Body of pancreas (tissue), 4 donors: ENCODE results near the gene ZFAND4. TPM values are rescaled to one million over a fixed set of nuclear protein-coding genes. Genes with fewer than 3 reads are reported as not detected.
"Not testable (repeated sequence)": the region's sequence is repeated elsewhere in the genome, so short reads cannot be mapped to it uniquely, and the experiment has no call there.

Experiments
- ATAC-seq: fragments of 150-250 bp; one replicate; pipeline ENCODE4 v1.9.1; 2016
- DNase-seq, 4 donors: peaks; one replicate each; pipeline ENCODE4 v3.0.0-alpha.2; 2019
- H3K27ac ChIP-seq, 4 donors: fragments of 200-600 bp; sonication (generic); 1 replicate in 3 of 4; 2 replicates in 1 of 4; pipeline versions ENCODE4 v1.5.1 to v1.6.1; 2016 to 2019; ENCODE audit warnings: mild to moderate bottlenecking in 1 of 4, mixed read lengths in 1 of 4, moderate library complexity in 1 of 4
- H3K27me3 ChIP-seq, 2 donors: fragments of 200-600 bp; sonication (generic); one replicate each; pipeline ENCODE4 v1.6.0; 2016; ENCODE audit warnings: mild to moderate bottlenecking in 1 of 2
- H3K36me3 ChIP-seq, 2 donors: fragments of 200-600 bp; sonication (generic); replicated peaks in 1 of 2; 2 replicates each; pipeline ENCODE4 v1.5.1; 2016; ENCODE audit warnings: low read depth in 2 of 2; ENCODE audit not compliant: insufficient read depth in 1 of 2
- H3K4me1 ChIP-seq: fragments of 200-600 bp; sonication (generic); one replicate; pipeline ENCODE4 v1.6.0; 2016
- H3K4me3 ChIP-seq, 2 donors: fragments of 200-600 bp; sonication (generic); 1 replicate in 1 of 2; 2 replicates in 1 of 2; pipeline ENCODE4 v1.5.1; 2016 to 2019
- H3K9me3 ChIP-seq, 3 donors: fragments of 200-600 bp; sonication (generic); 1 replicate in 2 of 3; 2 replicates in 1 of 3; pipeline ENCODE4 v1.5.1; 2016
- POLR2A ChIP-seq, 3 donors: fragments of 450-650 bp; IDR thresholded peaks; one replicate each; pipeline ENCODE4 v1.6.1; 2016; ENCODE audit warnings: antibody characterized with exemption in 3 of 3, mild to moderate bottlenecking in 2 of 3
- WGBS, 2 donors: methylation state at CpG; one replicate each; pipeline ENCODE4 v1.1.5; 2017; 5-methylcytosine and 5-hydroxymethylcytosine counted together
- intact Hi-C: fragments of 100-400 bp; cut with DNase I; formaldehyde crosslinking; loops from one replicate; pipeline ENCODE4 v1.15.1; 2023
- total RNA-seq, 2 donors: library from RNA; depleted of rRNA; stranded (reverse); fragments of >200 nt; gene quantifications; one replicate each; pipeline ENCODE4 v1.1.0, GENCODE V29; 2016
- TF ChIP-seq, protein P1 (sequence below), 7 experiments: fragments of 450-650 bp in 4 of 7; fragments of 200-600 bp in 3 of 7; sonication (generic) in 3 of 7; IDR thresholded peaks; one replicate each; pipeline ENCODE4 v1.5.1; 2016 to 2019; ENCODE audit warnings: antibody characterized with exemption in 7 of 7

ZFAND4 gene
- total RNA-seq, 2 donors from 2014 or later: 15.8 to 32.3 TPM

DNA sequence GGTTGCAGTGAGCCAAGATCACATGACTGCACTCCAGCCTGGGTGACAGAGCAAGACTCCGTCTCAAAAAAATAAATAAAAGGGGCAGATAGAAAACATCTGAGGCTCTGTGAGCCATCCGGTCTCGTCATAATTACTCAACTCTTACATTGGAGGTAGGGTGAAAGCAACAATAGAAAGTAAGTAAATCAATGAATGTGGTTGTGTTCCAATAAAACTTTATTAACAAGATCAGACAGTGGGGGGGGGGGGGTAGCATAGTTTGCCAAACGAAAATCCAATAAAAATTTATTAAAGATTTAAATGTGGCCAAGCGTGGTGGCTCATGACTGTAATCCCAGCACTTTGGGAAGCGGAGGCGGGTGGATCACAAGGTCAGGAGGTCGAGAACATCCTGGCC, 2.8 kb upstream of the ZFAND4 start:
- Histone ChIP-seq H3K4me1 (peaks cover 15% of the 10 kb centered on the region), H3K36me3 (no peaks in the 10 kb centered on the region), H3K9me3 (no peaks in the 10 kb centered on the region), H3K27ac (no peak overlapping the region), H3K27me3 (no peaks in the 10 kb centered on the region), H3K4me3 (no peak overlapping the region)
- DNase-seq: no peak
- no peak for ATAC-seq
- TF ChIP-seq, protein P1, sequence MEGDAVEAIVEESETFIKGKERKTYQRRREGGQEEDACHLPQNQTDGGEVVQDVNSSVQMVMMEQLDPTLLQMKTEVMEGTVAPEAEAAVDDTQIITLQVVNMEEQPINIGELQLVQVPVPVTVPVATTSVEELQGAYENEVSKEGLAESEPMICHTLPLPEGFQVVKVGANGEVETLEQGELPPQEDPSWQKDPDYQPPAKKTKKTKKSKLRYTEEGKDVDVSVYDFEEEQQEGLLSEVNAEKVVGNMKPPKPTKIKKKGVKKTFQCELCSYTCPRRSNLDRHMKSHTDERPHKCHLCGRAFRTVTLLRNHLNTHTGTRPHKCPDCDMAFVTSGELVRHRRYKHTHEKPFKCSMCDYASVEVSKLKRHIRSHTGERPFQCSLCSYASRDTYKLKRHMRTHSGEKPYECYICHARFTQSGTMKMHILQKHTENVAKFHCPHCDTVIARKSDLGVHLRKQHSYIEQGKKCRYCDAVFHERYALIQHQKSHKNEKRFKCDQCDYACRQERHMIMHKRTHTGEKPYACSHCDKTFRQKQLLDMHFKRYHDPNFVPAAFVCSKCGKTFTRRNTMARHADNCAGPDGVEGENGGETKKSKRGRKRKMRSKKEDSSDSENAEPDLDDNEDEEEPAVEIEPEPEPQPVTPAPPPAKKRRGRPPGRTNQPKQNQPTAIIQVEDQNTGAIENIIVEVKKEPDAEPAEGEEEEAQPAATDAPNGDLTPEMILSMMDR (IDR thresholded peaks at IDR 0.05): no peak
- TF ChIP-seq POLR2A (IDR thresholded peaks at IDR 0.05): no peak
- intact Hi-C loops: no loop called here
- WGBS, 2 donors: 86 to 92% methylated on average over 8 of the region's 8 CpGs

DNA sequence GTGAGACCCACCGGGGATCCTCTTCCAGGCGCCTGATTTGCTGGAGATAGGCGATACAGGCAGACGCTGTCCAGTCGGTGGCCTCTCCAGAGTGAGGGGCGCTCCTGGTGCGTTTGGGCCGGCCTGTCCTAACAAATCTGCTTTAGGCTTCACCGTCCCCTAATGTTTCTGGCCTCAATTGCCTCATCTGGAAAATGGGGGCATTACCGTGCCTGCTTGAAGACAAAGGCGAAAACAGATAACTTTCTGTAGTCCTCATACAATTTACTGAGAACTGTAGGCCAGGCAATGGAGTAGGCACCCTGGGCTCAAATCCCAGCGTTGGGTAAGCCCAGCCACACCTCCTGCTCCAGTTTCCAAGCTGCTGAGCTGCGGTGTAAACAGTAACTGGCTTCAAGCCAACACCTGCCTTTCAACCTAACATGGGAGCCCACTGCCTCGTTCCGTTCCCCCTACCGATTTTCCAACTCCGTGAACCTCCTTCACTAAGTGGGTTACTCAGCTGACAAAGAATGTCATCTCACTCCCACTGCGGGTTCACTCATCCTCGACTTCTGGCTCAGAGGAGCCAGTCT, 589 bp upstream of the ZFAND4 start:
- DNase-seq (peak; percentile 55 to 65 (median 60)), ATAC-seq (peak; percentile 16)

DNA sequence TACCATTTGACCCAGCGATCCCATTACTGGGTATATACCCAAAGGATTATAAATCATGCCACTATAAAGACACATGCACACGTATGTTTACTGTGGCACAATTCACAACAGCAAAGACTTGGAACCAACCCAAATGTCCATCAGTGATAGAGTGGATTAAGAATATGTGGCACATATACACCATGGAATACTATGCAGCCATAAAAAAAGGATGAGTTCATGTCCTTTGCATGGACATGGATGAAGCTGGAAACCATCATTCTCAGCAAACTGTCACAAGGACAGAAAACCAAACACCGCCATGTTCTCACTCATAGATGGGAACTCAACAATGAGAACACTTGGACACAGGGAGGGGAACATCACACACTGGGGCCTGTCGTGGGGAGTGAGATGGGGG, 1.3 kb downstream of the ZFAND4 start:
- H3K36me3 ChIP-seq, ATAC-seq, DNase-seq, H3K27me3 ChIP-seq, H3K27ac ChIP-seq, H3K9me3 ChIP-seq, intact Hi-C loops: not testable (repeated sequence)
- 77 to 88% methylated on average over 4 of the region's 4 CpGs for WGBS, 2 donors
- Histone ChIP-seq H3K4me3 (peak overlapping the region in 1 of 2 donors; percentile 19), H3K4me1 (peaks cover 15% of the 10 kb centered on the region)

More for the DNA sequence above, 589 bp upstream of the ZFAND4 start:
- WGBS, 2 donors: 41 to 51% methylated on average over 14 to 19 of the region's 19 CpGs
- intact Hi-C loops: no loop called here
- H3K9me3 ChIP-seq: no peaks in the 10 kb centered on the region
- H3K27ac ChIP-seq: peak overlapping the region; percentile 77 to 90 (median 82)
- H3K4me1 ChIP-seq: peaks cover 15% of the 10 kb centered on the region
- no peaks in the 10 kb centered on the region for H3K27me3 ChIP-seq
- no peak overlapping the region for H3K4me3 ChIP-seq
- H3K36me3 ChIP-seq: no peaks in the 10 kb centered on the region
- TF ChIP-seq POLR2A (IDR thresholded peaks at IDR 0.05): no peak
- TF ChIP-seq, protein P1 (IDR thresholded peaks at IDR 0.05): no peak

DNA sequence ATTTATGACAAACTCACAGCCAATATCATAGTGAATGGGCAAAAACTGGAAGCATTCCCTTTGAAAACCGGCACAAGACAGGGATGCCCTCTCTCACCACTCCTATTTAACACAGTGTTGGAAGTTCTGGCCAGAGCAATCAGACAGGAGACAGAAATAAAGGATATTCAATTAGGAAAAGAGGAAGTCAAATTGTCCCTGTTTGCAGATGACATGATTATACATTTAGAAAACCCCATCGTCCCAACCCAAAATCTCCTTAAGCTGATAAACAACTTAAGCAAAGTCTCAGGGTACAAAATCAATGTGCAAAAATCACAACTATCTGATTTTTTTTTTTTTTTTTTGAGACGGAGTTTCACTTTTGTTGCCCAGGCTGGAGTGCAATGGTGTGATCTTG, 2.7 kb downstream of the ZFAND4 start:
- H3K36me3 ChIP-seq, intact Hi-C loops, ATAC-seq, H3K4me3 ChIP-seq, H3K27ac ChIP-seq, DNase-seq, H3K9me3 ChIP-seq, H3K27me3 ChIP-seq: not testable (repeated sequence)
- 82 to 88% methylated on average over 3 of the region's 3 CpGs for WGBS, 2 donors
- H3K4me1 ChIP-seq: peaks cover 15% of the 10 kb centered on the region

DNA sequence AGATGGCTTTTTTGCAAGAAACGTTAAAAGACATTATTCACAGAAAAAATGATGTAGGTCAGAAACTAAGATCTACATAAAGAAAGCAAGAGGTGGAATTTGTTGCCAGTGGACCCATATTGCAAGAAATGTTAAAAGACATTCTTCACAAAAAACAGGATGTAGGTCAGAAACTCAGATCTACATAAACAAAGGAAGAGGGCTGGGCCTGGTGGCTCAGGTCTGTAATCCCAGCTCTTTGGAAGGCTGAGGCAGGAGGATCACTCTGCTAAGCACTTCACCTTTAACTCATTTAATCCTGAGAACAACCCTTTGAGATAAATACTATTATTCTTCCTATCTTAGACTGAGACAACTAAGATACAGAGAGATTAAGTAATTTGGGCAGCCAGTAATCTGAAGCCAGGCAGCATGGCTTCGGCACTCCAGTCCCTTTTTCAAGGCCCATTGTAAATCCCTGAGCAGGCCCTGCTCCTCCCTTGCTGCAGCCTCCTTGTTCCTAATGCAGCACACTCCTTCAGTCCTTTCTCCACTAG, 11.6 kb downstream of the ZFAND4 start:
- ATAC-seq (no peak), DNase-seq (no peak)
- intact Hi-C loops: no loop called here

More for the DNA sequence above, 11.6 kb downstream of the ZFAND4 start:
- Histone ChIP-seq H3K9me3 (no peaks in the 10 kb centered on the region), H3K36me3 (no peaks in the 10 kb centered on the region), H3K27ac (no peak overlapping the region), H3K27me3 (no peaks in the 10 kb centered on the region), H3K4me1 (no peaks in the 10 kb centered on the region), H3K4me3 (no peak overlapping the region)
- 79 to 88% methylated on average over 2 of the region's 2 CpGs for WGBS, 2 donors
- TF ChIP-seq POLR2A (IDR thresholded peaks at IDR 0.05): no peak
- TF ChIP-seq, protein P1 (IDR thresholded peaks at IDR 0.05): no peak
